H9 (cell line): Measurements from ENCODE around the gene RDH14. TPM values are rescaled to one million over a fixed set of nuclear protein-coding genes. Genes with fewer than 3 reads are reported as not detected.

ENCODE experiments used
- DNase-seq: peaks from one replicate; pipeline ENCODE4 v3.0.0-alpha.2; 2017
- H2AFZ ChIP-seq: one replicate; pipeline ENCODE4 v1.6.1; 2013; ENCODE audit warnings: mild to moderate bottlenecking, low read length, control low read depth, moderate library complexity
- H2AK5ac ChIP-seq: 2 replicates; pipeline ENCODE4 v1.6.1; 2013; ENCODE audit warnings: low read length, control low read depth, mixed read lengths; ENCODE audit not compliant: insufficient read length
- H2BK120ac ChIP-seq: one replicate; pipeline ENCODE4 v1.6.1; 2013; ENCODE audit warnings: low read depth, mild to moderate bottlenecking, low read length, control low read depth, inconsistent platforms; ENCODE audit not compliant: poor library complexity, severe bottlenecking
- H2BK12ac ChIP-seq: 2 replicates; pipeline ENCODE4 v1.6.1; 2013; ENCODE audit warnings: low read length, control low read depth, mixed read lengths, low read depth; ENCODE audit not compliant: insufficient read length
- H2BK15ac ChIP-seq: 2 replicates; pipeline ENCODE4 v1.6.1; 2013; ENCODE audit warnings: low read depth, low read length, control low read depth
- H2BK20ac ChIP-seq: one replicate; pipeline ENCODE4 v1.6.1; 2013; ENCODE audit warnings: low read depth, mild to moderate bottlenecking, low read length, control low read depth, inconsistent platforms; ENCODE audit not compliant: poor library complexity, severe bottlenecking
- H2BK5ac ChIP-seq: 2 replicates; pipeline ENCODE4 v1.6.1; 2013; ENCODE audit warnings: low read length, control low read depth, mixed read lengths; ENCODE audit not compliant: insufficient read length
- H3K14ac ChIP-seq: 2 replicates; pipeline ENCODE4 v1.6.1; 2013; ENCODE audit warnings: low read length, control low read depth; ENCODE audit not compliant: insufficient read depth
- H3K18ac ChIP-seq: 2 replicates; pipeline ENCODE4 v1.6.1; 2013; ENCODE audit warnings: low read depth, mild to moderate bottlenecking, mixed read lengths, low read length, control low read depth; ENCODE audit not compliant: insufficient read length
- H3K23ac ChIP-seq: 2 replicates; pipeline ENCODE4 v1.6.1; 2013; ENCODE audit warnings: low read length, control low read depth, mixed read lengths, low read depth; ENCODE audit not compliant: insufficient read length
- H3K23me2 ChIP-seq: 2 replicates; pipeline ENCODE4 v1.6.1; 2013; ENCODE audit warnings: low read depth, mild to moderate bottlenecking, mixed read lengths, low read length, control low read depth; ENCODE audit not compliant: insufficient read length, poor library complexity, severe bottlenecking
- H3K27ac ChIP-seq: 2 replicates; pipeline ENCODE4 v1.5.1; 2013; ENCODE audit warnings: low read length, control low read depth, mixed read lengths, low read depth; ENCODE audit not compliant: insufficient read length
- H3K27me3 ChIP-seq: 2 replicates; pipeline ENCODE4 v1.6.1; 2013; ENCODE audit warnings: low read length, control low read depth, inconsistent platforms; ENCODE audit not compliant: insufficient read depth
- H3K4ac ChIP-seq: 2 replicates; pipeline ENCODE4 v1.6.1; 2013; ENCODE audit warnings: low read depth, mild to moderate bottlenecking, control low read depth, inconsistent platforms, low read length, moderate library complexity
- H3K4me1 ChIP-seq: 2 replicates; pipeline ENCODE4 v1.6.1; 2013; ENCODE audit warnings: low read length, control low read depth, inconsistent platforms; ENCODE audit not compliant: insufficient read depth
- H3K4me2 ChIP-seq: 2 replicates; pipeline ENCODE4 v1.6.1; 2013; ENCODE audit warnings: low read length, control low read depth, mixed read lengths; ENCODE audit not compliant: insufficient read length, insufficient read depth
- H3K56ac ChIP-seq: 2 replicates; pipeline ENCODE4 v1.6.1; 2013; ENCODE audit warnings: low read depth, mild to moderate bottlenecking, mixed read lengths, low read length, control low read depth; ENCODE audit not compliant: insufficient read length
- H3K79me1 ChIP-seq: 2 replicates; pipeline ENCODE4 v1.6.1; 2013; ENCODE audit warnings: low read depth, mild to moderate bottlenecking, moderate library complexity, low read length, control low read depth, inconsistent platforms; ENCODE audit not compliant: insufficient read depth, poor library complexity, severe bottlenecking
- H3K79me2 ChIP-seq: 2 replicates; pipeline ENCODE4 v1.6.1; 2013; ENCODE audit warnings: low read length, control low read depth, inconsistent platforms; ENCODE audit not compliant: insufficient read depth
- H3K9ac ChIP-seq: 2 replicates; pipeline ENCODE4 v1.6.1; 2013; ENCODE audit warnings: low read length, control low read depth, mixed read lengths; ENCODE audit not compliant: insufficient read length; ENCODE audit errors: extremely low read depth
- H3K9me3 ChIP-seq: one replicate; pipeline ENCODE4 v1.6.1; 2013; ENCODE audit warnings: low read depth, low read length, inconsistent platforms; ENCODE audit not compliant: control insufficient read depth
- H3T11ph ChIP-seq: one replicate; pipeline ENCODE4 v1.6.1; 2013; ENCODE audit warnings: mild to moderate bottlenecking, low read length, control low read depth, inconsistent platforms
- H4K20me1 ChIP-seq: one replicate; pipeline ENCODE4 v1.6.1; 2013; ENCODE audit not compliant: control insufficient read depth, insufficient read length, insufficient read depth
- H4K5ac ChIP-seq: 2 replicates; pipeline ENCODE4 v1.6.1; 2013; ENCODE audit warnings: low read depth, mild to moderate bottlenecking, mixed read lengths, low read length, control low read depth; ENCODE audit not compliant: insufficient read length
- H4K8ac ChIP-seq: replicated peaks from 2 replicates; pipeline ENCODE4 v1.6.1; 2013; ENCODE audit warnings: low read length, control low read depth, mixed read lengths, low read depth; ENCODE audit not compliant: insufficient read length
- H4K91ac ChIP-seq: 2 replicates; pipeline ENCODE4 v1.6.1; 2013; ENCODE audit warnings: low read depth, mild to moderate bottlenecking, moderate library complexity, mixed read lengths, low read length, control low read depth; ENCODE audit not compliant: insufficient read length
- H3K27ac Mint-ChIP-seq, 3 experiments: 2 replicates in 2 of 3; 3 replicates in 1 of 3; pipeline ENCODE4 v1.8.0; 2020 to 2021; ENCODE audit warnings: mixed read lengths in 3 of 3, mild to moderate bottlenecking in 1 of 3, moderate library complexity in 1 of 3
- H3K27me3 Mint-ChIP-seq: 2 replicates; pipeline ENCODE4 v1.8.0; 2021; ENCODE audit warnings: low read depth, mild to moderate bottlenecking, moderate library complexity, mixed read lengths
- H3K36me3 Mint-ChIP-seq, 3 experiments: 2 replicates in 2 of 3; 3 replicates in 1 of 3; pipeline ENCODE4 v1.8.0; 2020 to 2021; ENCODE audit warnings: low read depth in 3 of 3, mixed read lengths in 3 of 3; ENCODE audit not compliant: insufficient read depth in 1 of 3
- H3K4me1 Mint-ChIP-seq, 2 experiments: 2 replicates each; pipeline ENCODE4 v1.8.0; 2020; ENCODE audit warnings: mixed read lengths in 2 of 2
- H3K4me3 Mint-ChIP-seq, 2 experiments: 2 replicates in 1 of 2; 3 replicates in 1 of 2; pipeline ENCODE4 v1.8.0; 2020 to 2021; ENCODE audit warnings: mild to moderate bottlenecking in 2 of 2, mixed read lengths in 2 of 2, moderate library complexity in 1 of 2
- H3K9me3 Mint-ChIP-seq, 2 experiments: 2 replicates in 1 of 2; 3 replicates in 1 of 2; pipeline ENCODE4 v1.8.0; 2020; ENCODE audit warnings: mild to moderate bottlenecking in 2 of 2, mixed read lengths in 2 of 2, moderate library complexity in 1 of 2
- CTCF ChIP-seq: fragments of 200-600 bp; sonication (generic); conservative IDR thresholded peaks from 3 replicates; pipeline ENCODE4 v1.8.0; 2021; ENCODE audit warnings: antibody characterized with exemption, mild to moderate bottlenecking
- WGBS: extraction: QIAGEN DNeasy Blood & Tissue Kit; methylation state at CpG from one replicate; pipeline ENCODE4 v1.1.7; 2013; ENCODE audit warnings: missing lambda C conversion rate, low lambda C conversion rate, mixed read lengths; ENCODE audit not compliant: insufficient read length; ENCODE audit errors: extremely low coverage; 5-methylcytosine and 5-hydroxymethylcytosine counted together
- total RNA-seq: library from RNA; stranded (reverse); gene quantifications from 2 replicates; pipeline ENCODE4 v1.2.1, GENCODE V29; 2021

The RDH14 gene
- total RNA-seq, 1 experiment from 2014 or later: 25.5 TPM

- no CpG with 5 or more reads among the region's 16 CpGs for WGBS
- H3K27ac Mint-ChIP-seq: no peak overlapping the region; a peak in 2 of 7 replicates
These were observed 39.7 kb downstream of the RDH14 start for GRCh38 chr2:18520451-18521425.

More at GRCh38 chr2:18520451-18521425, 39.7 kb downstream of the RDH14 start:
- no peaks in the 10 kb centered on the region for H4K20me1 ChIP-seq
- H2AFZ ChIP-seq: peak overlapping the region; percentile 42
- no peak overlapping the region for H3K27ac ChIP-seq
- H3K79me2 ChIP-seq: no peaks in the 10 kb centered on the region
- no peaks in the 10 kb centered on the region for H3K9me3 ChIP-seq
- H3K4me2 ChIP-seq: no peak overlapping the region
- no peak overlapping the region for H3K18ac ChIP-seq
- H4K8ac ChIP-seq: no peak overlapping the region
- no peak overlapping the region for H2BK5ac ChIP-seq
- no peaks in the 10 kb centered on the region for H3K4me1 ChIP-seq
- Mint-ChIP-seq H3K4me1 (peaks cover 12 to 17% of the 10 kb centered on the region in 2 experiments), H3K36me3 (no peaks in the 10 kb centered on the region), H3K27me3 (no peaks in the 10 kb centered on the region), H3K9me3 (no peaks in the 10 kb centered on the region), H3K4me3 (no peak overlapping the region; a peak in 1 of 5 replicates)
- no peaks in the 10 kb centered on the region for H3K79me1 ChIP-seq
- H2BK12ac ChIP-seq: no peak overlapping the region
- peak; percentile 97 for TF ChIP-seq CTCF
- no peak overlapping the region for H3K14ac ChIP-seq
- H2BK20ac ChIP-seq: no peak overlapping the region
- DNase-seq: peak; percentile 81
- no peak overlapping the region for H3K9ac ChIP-seq
- no peak overlapping the region for H3K23ac ChIP-seq
- no peak overlapping the region for H4K91ac ChIP-seq
- no peaks in the 10 kb centered on the region for H3K23me2 ChIP-seq
- H2BK120ac ChIP-seq: no peak overlapping the region
- H2BK15ac ChIP-seq: no peak overlapping the region
- H2AK5ac ChIP-seq: no peak overlapping the region
- H3K56ac ChIP-seq: no peak overlapping the region
- H4K5ac ChIP-seq: no peak overlapping the region
- no peaks in the 10 kb centered on the region for H3K27me3 ChIP-seq
- no peak overlapping the region for H3K4ac ChIP-seq
- no peak overlapping the region for H3T11ph ChIP-seq
